ENCODE results near the gene VDR. TPM values are rescaled to one million over a fixed set of nuclear protein-coding genes. Genes with fewer than 3 reads are reported as not detected.
"Not testable (repeated sequence)": the region's sequence is repeated elsewhere in the genome, so short reads cannot be mapped to it uniquely, and the experiment has no call there.

VDR gene
- total RNA-seq, 4 donors from 2014 or later: 3.5 to 5.2 (median 3.9) TPM

- H3K36me3 ChIP-seq: no peaks in the 10 kb centered on the region
- TF ChIP-seq, protein P1, sequence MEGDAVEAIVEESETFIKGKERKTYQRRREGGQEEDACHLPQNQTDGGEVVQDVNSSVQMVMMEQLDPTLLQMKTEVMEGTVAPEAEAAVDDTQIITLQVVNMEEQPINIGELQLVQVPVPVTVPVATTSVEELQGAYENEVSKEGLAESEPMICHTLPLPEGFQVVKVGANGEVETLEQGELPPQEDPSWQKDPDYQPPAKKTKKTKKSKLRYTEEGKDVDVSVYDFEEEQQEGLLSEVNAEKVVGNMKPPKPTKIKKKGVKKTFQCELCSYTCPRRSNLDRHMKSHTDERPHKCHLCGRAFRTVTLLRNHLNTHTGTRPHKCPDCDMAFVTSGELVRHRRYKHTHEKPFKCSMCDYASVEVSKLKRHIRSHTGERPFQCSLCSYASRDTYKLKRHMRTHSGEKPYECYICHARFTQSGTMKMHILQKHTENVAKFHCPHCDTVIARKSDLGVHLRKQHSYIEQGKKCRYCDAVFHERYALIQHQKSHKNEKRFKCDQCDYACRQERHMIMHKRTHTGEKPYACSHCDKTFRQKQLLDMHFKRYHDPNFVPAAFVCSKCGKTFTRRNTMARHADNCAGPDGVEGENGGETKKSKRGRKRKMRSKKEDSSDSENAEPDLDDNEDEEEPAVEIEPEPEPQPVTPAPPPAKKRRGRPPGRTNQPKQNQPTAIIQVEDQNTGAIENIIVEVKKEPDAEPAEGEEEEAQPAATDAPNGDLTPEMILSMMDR (IDR thresholded peaks at IDR 0.05): no peak
- no peak for TF ChIP-seq POLR2A (IDR thresholded peaks at IDR 0.05)
- DNase-seq: peak; percentile 87 to 93
- H3K27me3 ChIP-seq: no peaks in the 10 kb centered on the region
- intact Hi-C loops (cut with DNase I): no loop called here
- H3K27ac ChIP-seq: peak overlapping the region in 2 of 3 donors; percentile 40 to 48
- WGBS, 2 donors: 57 to 61% methylated on average over 14 of the region's 14 CpGs
- no peaks in the 10 kb centered on the region for H3K9me3 ChIP-seq
- no peak overlapping the region for H3K4me3 ChIP-seq (replicated peaks in 1 of 3)
- H3K4me1 ChIP-seq: peaks cover 12 to 25% of the 10 kb centered on the region in 2 donors
Observed at GRCh38 chr12:47846294-47846996, 58.3 kb downstream of the VDR start.

GRCh38 chr12:47845081-47845480, 59.7 kb downstream of the VDR start:
- Histone ChIP-seq H3K4me1 (peaks cover 12 to 25% of the 10 kb centered on the region in 2 donors), H3K36me3 (no peaks in the 10 kb centered on the region), H3K27ac (no peak overlapping the region), H3K4me3 (replicated peaks in 1 of 3) (no peak overlapping the region), H3K9me3 (no peaks in the 10 kb centered on the region), H3K27me3 (no peaks in the 10 kb centered on the region)
- no peak for DNase-seq
- TF ChIP-seq POLR2A (IDR thresholded peaks at IDR 0.05): no peak
- TF ChIP-seq, protein P1 (IDR thresholded peaks at IDR 0.05): no peak
- WGBS, 2 donors: 88 to 94% methylated on average over 6 to 7 of the region's 8 CpGs
- intact Hi-C loops (cut with DNase I): no loop called here

- intact Hi-C loops (cut with DNase I): no loop called here
- 26 to 56% methylated on average over 15 to 27 of the region's 28 CpGs for WGBS, 2 donors
- no peak overlapping the region for H3K4me3 ChIP-seq (replicated peaks in 1 of 3)
- no peaks in the 10 kb centered on the region for H3K36me3 ChIP-seq
- no peaks in the 10 kb centered on the region for H3K27me3 ChIP-seq
- DNase-seq: peak; percentile 80 to 88
- peaks cover 12 to 25% of the 10 kb centered on the region in 2 donors for H3K4me1 ChIP-seq
- H3K27ac ChIP-seq: no peak overlapping the region
- H3K9me3 ChIP-seq: no peaks in the 10 kb centered on the region
- peak in 1 of 2 donors; percentile 19 for TF ChIP-seq POLR2A (IDR thresholded peaks at IDR 0.05)
- TF ChIP-seq, protein P1 (IDR thresholded peaks at IDR 0.05): no peak
Observed at GRCh38 chr12:47844264-47845019, 60.4 kb downstream of the VDR start.

DNA sequence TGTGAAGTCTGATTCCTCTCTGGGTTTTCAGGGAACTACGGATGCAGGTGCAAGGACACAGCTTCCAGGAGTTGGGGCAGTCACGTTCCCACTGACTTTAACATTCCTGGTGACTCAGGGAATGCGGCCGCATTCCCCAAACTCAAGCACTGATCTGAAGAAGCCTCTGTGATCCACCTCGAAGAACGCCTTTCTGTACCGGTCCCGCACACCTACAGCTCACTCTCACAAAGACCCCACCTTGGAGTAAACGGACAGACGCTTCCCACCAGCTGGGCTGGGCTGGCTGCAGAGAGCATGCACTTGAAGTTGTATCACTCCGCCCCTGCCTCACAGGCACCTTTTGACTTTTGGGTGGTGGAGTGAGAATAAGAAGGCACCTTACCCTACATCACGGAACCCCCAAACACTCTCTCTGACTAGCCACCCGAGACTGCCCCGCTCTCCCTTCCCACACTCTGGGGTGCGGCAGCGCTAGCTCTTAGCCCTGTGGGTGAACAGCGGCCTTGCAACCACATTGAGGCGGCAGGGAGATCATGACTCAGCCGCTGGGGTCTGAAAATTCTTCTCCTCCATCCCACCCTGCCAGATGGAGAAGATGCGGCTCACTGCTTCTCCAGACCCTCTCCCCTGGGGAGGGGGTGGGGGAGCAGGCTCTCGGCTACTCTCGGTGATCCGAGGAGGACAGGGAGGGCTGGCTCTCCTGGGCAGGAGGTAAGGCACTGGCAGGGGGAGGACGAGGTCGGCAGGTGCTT, 61.4 kb downstream of the VDR start:
- peaks cover 12 to 25% of the 10 kb centered on the region in 2 donors for H3K4me1 ChIP-seq
- no peaks in the 10 kb centered on the region for H3K36me3 ChIP-seq
- no peaks in the 10 kb centered on the region for H3K27me3 ChIP-seq
- TF ChIP-seq POLR2A (IDR thresholded peaks at IDR 0.05): no peak
- TF ChIP-seq, protein P1 (IDR thresholded peaks at IDR 0.05): no peak
- no peak overlapping the region for H3K27ac ChIP-seq
- H3K9me3 ChIP-seq: no peaks in the 10 kb centered on the region
- WGBS, 2 donors: 80 to 82% methylated on average over 24 of the region's 25 CpGs
- H3K4me3 ChIP-seq (replicated peaks in 1 of 3): no peak overlapping the region
- intact Hi-C loops (cut with DNase I): no loop called here
- DNase-seq: no peak

DNA sequence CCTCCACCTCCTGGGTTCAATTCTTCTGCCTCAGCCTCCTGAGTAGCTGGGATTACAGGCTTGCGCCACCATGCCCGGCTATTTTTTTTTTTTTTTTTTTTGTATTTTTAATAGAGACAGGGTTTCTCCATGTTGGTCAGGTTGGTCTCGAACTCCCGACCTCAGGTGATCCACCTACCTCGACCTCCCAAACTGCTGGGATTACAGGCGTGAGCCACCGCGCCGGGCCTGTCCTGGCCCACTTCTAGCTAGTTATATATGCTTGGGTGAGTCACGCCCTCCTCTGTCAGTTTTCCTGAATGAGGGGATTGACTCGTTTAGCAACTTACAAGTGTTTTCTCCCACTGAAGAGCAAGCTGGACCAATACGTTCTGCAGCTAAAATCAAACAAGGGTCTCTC, 62.3 kb downstream of the VDR start:
- H3K9me3 ChIP-seq; intact Hi-C loops (cut with DNase I); H3K4me3 ChIP-seq (replicated peaks in 1 of 3); H3K27me3 ChIP-seq; H3K36me3 ChIP-seq; DNase-seq; H3K27ac ChIP-seq: not testable (repeated sequence)
- 70 to 78% methylated on average over 11 of the region's 12 CpGs for WGBS, 2 donors
- peaks cover 12 to 25% of the 10 kb centered on the region in 2 donors for H3K4me1 ChIP-seq
